ENCODE results near the gene CD8A. TPM values are rescaled to one million over a fixed set of nuclear protein-coding genes. Genes with fewer than 3 reads are reported as not detected.

The CD8A gene
- total RNA-seq, 1 donor from 2014 or later = under 0.01 TPM

DNA sequence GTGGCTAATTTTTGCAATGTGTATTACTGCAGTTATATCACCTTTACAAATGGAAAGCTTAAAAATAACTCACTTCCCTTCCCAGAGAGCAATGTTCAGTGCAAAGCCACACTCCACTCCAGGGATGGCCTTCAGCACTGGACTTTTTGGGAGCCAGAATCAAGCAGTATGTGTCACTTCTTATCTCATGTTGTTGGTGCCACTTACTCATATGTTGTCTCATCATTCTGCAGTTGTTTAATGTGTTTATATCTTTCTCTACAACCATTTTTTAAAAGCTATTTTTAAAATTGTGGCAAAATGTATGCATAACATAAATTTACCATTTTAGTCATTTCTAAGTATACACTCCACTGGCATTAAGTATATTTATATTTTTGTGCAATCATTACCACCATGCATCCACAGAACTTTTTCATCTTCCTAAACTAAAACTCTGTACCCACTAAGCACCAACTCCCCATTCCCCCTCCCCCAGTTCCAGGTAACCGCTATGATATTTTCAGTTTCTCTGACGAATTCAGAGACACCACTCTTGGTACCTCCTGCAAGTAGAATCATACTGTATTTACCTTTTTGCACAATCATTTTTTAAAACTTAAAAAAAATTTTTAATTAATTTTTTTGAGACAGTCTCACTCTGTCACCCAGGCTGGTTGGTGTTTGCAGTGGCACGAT is 32.1 kb upstream of the CD8A start:
- no peak for TF ChIP-seq CTCF (IDR thresholded peaks at IDR 0.05; ENCODE audit: insufficient read depth, low read length, severe bottlenecking)
- FAIRE-seq (no peak), DNase-seq (ENCODE audit: low read depth) (no peak)
- Histone ChIP-seq H3K36me3 (ENCODE audit: control insufficient read depth, insufficient read depth, low read length) (no peaks in the 10 kb centered on the region), H3K27me3 (ENCODE audit: control insufficient read depth, insufficient read depth, low read length) (no peaks in the 10 kb centered on the region), H3K4me3 (ENCODE audit: low read depth, low read length) (no peak overlapping the region)

DNA sequence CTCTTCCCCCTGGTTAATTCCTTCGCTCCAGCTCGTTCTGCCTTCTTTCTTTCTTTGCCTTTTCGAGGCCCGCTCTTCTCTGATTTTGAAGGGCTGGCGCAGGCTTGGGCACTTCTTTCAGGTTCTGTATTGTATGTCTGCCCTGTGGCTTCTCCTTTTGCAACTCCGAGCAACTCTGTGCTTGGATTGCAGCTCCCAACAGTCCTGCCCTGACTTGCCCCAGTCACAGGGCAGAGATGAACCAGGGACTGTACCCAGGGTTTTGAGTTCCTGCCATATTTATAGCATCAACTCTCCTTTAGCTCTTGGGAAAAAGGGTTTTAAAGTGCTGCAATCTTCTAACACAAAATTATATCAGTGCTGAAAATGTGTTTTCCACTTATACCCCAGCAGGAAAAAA is 31.1 kb upstream of the CD8A start:
- H3K4me3 ChIP-seq (ENCODE audit: low read depth, low read length) = no peak overlapping the region
- no peaks in the 10 kb centered on the region for H3K27me3 ChIP-seq (ENCODE audit: control insufficient read depth, insufficient read depth, low read length)
- DNase-seq (ENCODE audit: low read depth) = peak; percentile 35
- no peaks in the 10 kb centered on the region for H3K36me3 ChIP-seq (ENCODE audit: control insufficient read depth, insufficient read depth, low read length)
- FAIRE-seq = no peak
- no peak for TF ChIP-seq CTCF (IDR thresholded peaks at IDR 0.05; ENCODE audit: insufficient read depth, low read length, severe bottlenecking)

DNA sequence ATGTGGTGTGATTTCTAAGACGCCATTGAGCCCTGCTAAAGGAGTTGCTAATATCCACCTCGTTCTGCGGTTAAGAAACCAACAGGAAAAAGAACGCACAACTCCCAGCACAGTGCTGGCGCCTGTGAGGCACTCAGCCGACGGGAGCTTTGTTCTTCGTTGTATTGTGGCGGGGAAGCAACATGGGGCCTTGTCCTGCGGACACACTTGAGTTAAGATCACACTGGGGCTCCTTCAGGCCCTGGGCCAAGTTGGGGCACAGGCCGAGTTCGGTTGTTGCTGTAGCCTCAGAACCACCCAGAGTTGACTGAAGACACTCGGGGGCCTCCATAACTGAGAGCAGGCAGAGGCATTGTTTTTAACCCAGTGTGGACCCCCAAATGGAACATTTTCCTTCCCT is 30.6 kb upstream of the CD8A start:
- no peak for DNase-seq (ENCODE audit: low read depth)
- Histone ChIP-seq H3K36me3 (ENCODE audit: control insufficient read depth, insufficient read depth, low read length) (no peaks in the 10 kb centered on the region), H3K4me3 (ENCODE audit: low read depth, low read length) (no peak overlapping the region), H3K27me3 (ENCODE audit: control insufficient read depth, insufficient read depth, low read length) (no peaks in the 10 kb centered on the region)
- no peak for FAIRE-seq
- TF ChIP-seq CTCF (IDR thresholded peaks at IDR 0.05; ENCODE audit: insufficient read depth, low read length, severe bottlenecking) = no peak

DNA sequence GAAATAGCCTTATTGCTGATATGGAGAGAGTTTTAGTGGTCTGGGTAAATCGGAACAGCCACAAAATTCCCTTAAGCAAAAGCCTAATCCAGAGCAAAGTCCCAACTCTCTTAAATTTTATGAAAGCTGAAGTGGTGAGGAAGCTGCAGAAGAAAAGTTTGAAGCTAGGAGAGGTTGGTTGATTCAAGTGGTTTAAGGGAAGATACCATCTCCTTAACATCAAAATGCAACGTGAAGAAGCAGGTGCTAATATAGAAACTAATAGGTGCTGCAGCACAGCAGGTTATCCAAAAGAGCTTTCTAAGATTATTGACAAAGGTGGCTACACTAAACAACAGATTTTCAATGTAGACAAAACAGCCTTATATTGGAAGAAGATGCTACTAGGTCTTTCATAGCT is 28.2 kb upstream of the CD8A start:
- no peaks in the 10 kb centered on the region for H3K36me3 ChIP-seq (ENCODE audit: control insufficient read depth, insufficient read depth, low read length)
- no peaks in the 10 kb centered on the region for H3K27me3 ChIP-seq (ENCODE audit: control insufficient read depth, insufficient read depth, low read length)
- FAIRE-seq = no peak
- no peak overlapping the region for H3K4me3 ChIP-seq (ENCODE audit: low read depth, low read length)
- TF ChIP-seq CTCF (IDR thresholded peaks at IDR 0.05; ENCODE audit: insufficient read depth, low read length, severe bottlenecking) = no peak
- no peak for DNase-seq (ENCODE audit: low read depth)

DNA sequence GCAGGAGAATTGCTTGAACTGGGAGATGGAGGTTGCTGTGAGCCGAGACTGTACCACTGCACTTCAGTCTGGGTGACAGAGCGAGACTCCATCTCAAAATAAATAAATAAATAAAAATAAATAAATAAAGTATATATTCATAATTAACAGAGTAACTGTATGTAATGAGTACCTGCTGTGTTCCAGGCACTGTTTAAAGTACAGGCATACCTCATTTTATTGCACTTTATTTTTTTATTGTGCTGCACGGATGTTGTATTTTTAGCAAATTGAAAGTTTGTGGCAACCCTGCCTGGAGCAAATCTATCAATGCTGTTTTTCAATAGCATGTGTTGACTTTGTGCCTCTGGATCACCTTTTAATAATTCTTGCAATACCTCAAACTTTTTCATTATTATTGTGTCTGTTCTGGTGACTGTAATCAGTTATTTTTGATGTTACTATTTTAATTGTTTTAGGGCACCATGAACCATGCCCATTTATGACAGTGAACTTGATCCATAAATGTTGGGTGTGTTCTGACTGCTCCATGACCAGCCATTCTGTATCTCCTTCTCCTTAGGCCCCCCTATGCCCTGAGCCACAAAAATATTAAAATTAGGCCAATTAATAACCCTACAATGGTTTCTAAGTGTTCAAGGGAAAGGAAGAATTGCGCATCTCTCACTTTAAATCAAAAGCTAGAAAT is 27.5 kb upstream of the CD8A start:
- FAIRE-seq = no peak

More for the DNA sequence above, 27.5 kb upstream of the CD8A start:
- Histone ChIP-seq H3K27me3 (ENCODE audit: control insufficient read depth, insufficient read depth, low read length) (no peaks in the 10 kb centered on the region), H3K4me3 (ENCODE audit: low read depth, low read length) (no peak overlapping the region), H3K36me3 (ENCODE audit: control insufficient read depth, insufficient read depth, low read length) (no peaks in the 10 kb centered on the region)
- TF ChIP-seq CTCF (IDR thresholded peaks at IDR 0.05; ENCODE audit: insufficient read depth, low read length, severe bottlenecking) = no peak
- no peak for DNase-seq (ENCODE audit: low read depth)
